OCI-LY7 (cell line): ENCODE measurements around the gene EIF2AK3.

Experiments used
- EZH2phosphoT487 ChIP-seq: fragments of 200-600 bp; sonication (generic); IDR thresholded peaks from 2 replicates; pipeline ENCODE4 v1.6.1; 2018; ENCODE audit warnings: low read depth, borderline replicate concordance, mild to moderate bottlenecking, mixed run types, antibody characterized with exemption, low read length, moderate library complexity, mixed read lengths
- TF ChIP-seq, protein P1 (sequence below): fragments of 200-600 bp; sonication (generic); conservative IDR thresholded peaks from 2 replicates; pipeline ENCODE4 v1.5.1; 2014; ENCODE audit warnings: mild to moderate bottlenecking, antibody characterized with exemption, low read length, moderate library complexity, mixed read lengths

DNA sequence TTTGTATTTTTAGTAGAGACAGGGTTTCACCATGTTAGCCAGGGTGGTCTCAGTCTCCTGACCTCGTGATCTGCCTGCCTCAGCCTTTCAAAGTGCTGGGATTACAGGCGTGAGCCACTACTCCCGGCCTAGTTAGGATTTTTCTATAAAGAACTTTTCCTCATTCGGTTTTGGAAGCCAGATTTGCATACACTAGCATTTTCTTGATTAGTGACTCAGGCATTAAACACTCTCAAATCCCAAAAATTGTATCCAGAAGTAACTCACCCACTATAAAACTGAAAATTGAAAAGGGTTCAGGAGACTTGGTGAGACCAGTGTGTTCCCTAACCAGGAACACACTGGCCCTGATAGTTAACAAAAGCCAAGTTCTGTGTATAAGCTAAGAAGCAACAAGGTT lies 25.2 kb downstream of the EIF2AK3 start:
- TF ChIP-seq, protein P1, sequence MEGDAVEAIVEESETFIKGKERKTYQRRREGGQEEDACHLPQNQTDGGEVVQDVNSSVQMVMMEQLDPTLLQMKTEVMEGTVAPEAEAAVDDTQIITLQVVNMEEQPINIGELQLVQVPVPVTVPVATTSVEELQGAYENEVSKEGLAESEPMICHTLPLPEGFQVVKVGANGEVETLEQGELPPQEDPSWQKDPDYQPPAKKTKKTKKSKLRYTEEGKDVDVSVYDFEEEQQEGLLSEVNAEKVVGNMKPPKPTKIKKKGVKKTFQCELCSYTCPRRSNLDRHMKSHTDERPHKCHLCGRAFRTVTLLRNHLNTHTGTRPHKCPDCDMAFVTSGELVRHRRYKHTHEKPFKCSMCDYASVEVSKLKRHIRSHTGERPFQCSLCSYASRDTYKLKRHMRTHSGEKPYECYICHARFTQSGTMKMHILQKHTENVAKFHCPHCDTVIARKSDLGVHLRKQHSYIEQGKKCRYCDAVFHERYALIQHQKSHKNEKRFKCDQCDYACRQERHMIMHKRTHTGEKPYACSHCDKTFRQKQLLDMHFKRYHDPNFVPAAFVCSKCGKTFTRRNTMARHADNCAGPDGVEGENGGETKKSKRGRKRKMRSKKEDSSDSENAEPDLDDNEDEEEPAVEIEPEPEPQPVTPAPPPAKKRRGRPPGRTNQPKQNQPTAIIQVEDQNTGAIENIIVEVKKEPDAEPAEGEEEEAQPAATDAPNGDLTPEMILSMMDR = no peak
- no peak for TF ChIP-seq EZH2phosphoT487
